ENCODE measurements around the gene P2RY12.

Gene P2RY12

GRCh38 chr3:151379083-151379734 lies 5.3 kb downstream of the P2RY12 start:
- ChIA-PET POLR2A (ENCODE audit: low non-redundant PET) (no interaction called here), CTCF (interaction anchor here (0.7 kb wide), 1 partner anchor 21 kb away, joined by 3 read pairs; no protein-coding TSS in a partner anchor)
- TF ChIP-seq CTCF (conservative IDR thresholded peaks at IDR 0.05; ENCODE audit: low read depth) = peak; percentile 31; the same call in 1 of the 2 replicates
- no peak overlapping the region for H3K27ac ChIP-seq
- DNase-seq (ENCODE audit: low spot score) = peak; percentile 10

- POLR2A ChIA-PET (ENCODE audit: low non-redundant PET) = no interaction called here
- no peak overlapping the region for H3K27ac ChIP-seq
- DNase-seq (ENCODE audit: low spot score) = no peak
- TF ChIP-seq CTCF (conservative IDR thresholded peaks at IDR 0.05; ENCODE audit: low read depth) = no peak
- CTCF ChIA-PET = interaction anchor here (0.8 kb wide), 1 partner anchor 12 kb away, joined by 5 read pairs; no protein-coding TSS in a partner anchor
Observed at GRCh38 chr3:151377768-151378385, 6.7 kb downstream of the P2RY12 start.

- H3K27ac ChIP-seq = no peak overlapping the region
- POLR2A ChIA-PET (ENCODE audit: low non-redundant PET) = no interaction called here
- no peak for TF ChIP-seq CTCF (conservative IDR thresholded peaks at IDR 0.05; ENCODE audit: low read depth)
Observed at GRCh38 chr3:151372063-151372820, 12.3 kb downstream of the P2RY12 start.

GRCh38 chr3:151371526-151371925 lies 13.0 kb downstream of the P2RY12 start:
- ChIA-PET POLR2A (ENCODE audit: low non-redundant PET) (no interaction called here), CTCF (interaction anchor here (0.5 kb wide), 1 partner anchor 44 kb away, joined by 3 read pairs; no protein-coding TSS in a partner anchor)
- TF ChIP-seq CTCF (conservative IDR thresholded peaks at IDR 0.05; ENCODE audit: low read depth) = no peak
- DNase-seq (ENCODE audit: low spot score) = no peak
- H3K27ac ChIP-seq = no peak overlapping the region

More at GRCh38 chr3:151372063-151372820, 12.3 kb downstream of the P2RY12 start:
- no peak for DNase-seq (ENCODE audit: low spot score)
- CTCF ChIA-PET = interaction anchor here (0.5 to 0.9 kb wide), 2 partner anchors 8 to 45 kb away, joined by 3 read pairs; no protein-coding TSS in a partner anchor

GRCh38 chr3:151367448-151367847 lies 17.1 kb downstream of the P2RY12 start:
- no peak overlapping the region for H3K27ac ChIP-seq
- ChIA-PET CTCF (interaction anchor here (0.6 kb wide), 1 partner anchor 63 kb away, joined by 3 read pairs; no protein-coding TSS in a partner anchor), POLR2A (ENCODE audit: low non-redundant PET) (no interaction called here)
- TF ChIP-seq CTCF (conservative IDR thresholded peaks at IDR 0.05; ENCODE audit: low read depth) = no peak
- no peak for DNase-seq (ENCODE audit: low spot score)

- DNase-seq (ENCODE audit: low spot score) = no peak
- CTCF ChIA-PET = interaction anchor here (0.6 kb wide), 1 partner anchor 63 kb away, joined by 3 read pairs; no protein-coding TSS in a partner anchor
- no peak for TF ChIP-seq CTCF (conservative IDR thresholded peaks at IDR 0.05; ENCODE audit: low read depth)
- POLR2A ChIA-PET (ENCODE audit: low non-redundant PET) = no interaction called here
- H3K27ac ChIP-seq = no peak overlapping the region
Observed at GRCh38 chr3:151366993-151367392, 17.6 kb downstream of the P2RY12 start.

All from RWPE1 (cell line).